HuH-7.5 (cell line): ENCODE measurements around the gene TCEAL2.
"Not testable (repeated sequence)": the region's sequence is repeated elsewhere in the genome, so short reads cannot be mapped to it uniquely, and the experiment has no call there.

Source experiments
- DNase-seq: peaks from one replicate; pipeline ENCODE4 v3.0.0; 2011; ENCODE audit warnings: low spot score

Gene TCEAL2

DNA sequence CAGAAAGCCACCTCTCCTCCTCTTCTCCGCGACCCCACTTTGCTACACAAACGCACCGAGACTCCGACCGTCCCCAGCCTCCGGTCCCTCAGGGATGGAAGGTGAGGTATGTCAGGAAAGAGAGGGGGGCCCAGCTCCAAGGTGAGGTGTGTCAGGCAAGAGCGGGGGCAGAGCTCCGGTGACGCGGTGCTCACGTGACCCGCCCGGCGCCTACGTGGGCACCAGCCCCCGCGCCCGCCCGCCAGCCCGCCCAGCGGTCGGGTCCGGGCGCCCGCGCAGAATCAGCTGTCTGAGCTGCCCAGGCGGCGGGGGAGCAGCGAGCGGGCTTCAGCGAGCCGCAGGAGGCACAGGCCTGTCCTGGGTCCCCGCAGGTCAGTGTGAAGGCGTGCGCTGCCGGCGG is at the start of gene TCEAL2:
TSS of gene TCEAL2 (plus strand) at position 244 of the 400 bp plus-strand sequence. CDS start 1,152 bp downstream, outside the sequence.
- DNase-seq, result not testable (repeated sequence)

DNA sequence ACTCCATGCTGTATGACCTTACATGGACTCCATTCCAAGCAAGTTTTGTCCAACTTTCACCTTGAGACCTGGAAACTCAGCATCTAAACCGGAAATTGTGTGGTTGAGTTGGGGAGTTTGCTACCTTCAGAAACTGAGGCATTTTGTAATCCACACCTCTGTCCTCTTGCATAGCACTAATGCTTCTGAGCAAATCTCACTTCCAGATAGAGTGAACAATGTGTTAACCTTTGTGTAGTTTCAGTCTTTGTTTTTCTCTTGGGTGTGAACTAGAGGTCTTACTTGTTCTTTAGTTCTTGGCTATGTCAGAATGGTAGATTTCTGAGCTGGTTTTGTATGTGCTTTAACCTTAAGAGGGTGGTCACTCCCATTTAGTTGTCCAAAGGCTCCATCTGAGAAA is 48.1 kb upstream of the TCEAL2 start:
- DNase-seq, result no peak

DNA sequence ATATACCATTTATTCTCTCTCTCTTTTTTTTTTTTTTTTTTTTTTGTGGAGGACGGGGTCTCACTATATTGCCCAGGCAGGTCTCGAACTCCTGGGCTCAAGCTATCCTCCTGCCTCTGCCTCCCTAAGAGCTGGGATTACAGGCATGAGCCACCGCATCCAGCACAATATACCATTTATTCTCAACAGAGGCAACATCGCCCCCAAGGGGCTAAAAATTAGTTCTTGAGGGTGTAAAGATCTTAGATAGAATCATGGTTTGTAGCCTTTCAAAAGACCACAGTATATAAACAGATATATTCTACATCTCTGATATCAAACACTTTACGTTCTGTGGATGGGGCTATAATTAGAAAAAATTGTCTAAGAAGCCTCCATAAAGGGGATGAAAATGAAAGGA is 39.8 kb upstream of the TCEAL2 start:
- DNase-seq, result no peak

DNA sequence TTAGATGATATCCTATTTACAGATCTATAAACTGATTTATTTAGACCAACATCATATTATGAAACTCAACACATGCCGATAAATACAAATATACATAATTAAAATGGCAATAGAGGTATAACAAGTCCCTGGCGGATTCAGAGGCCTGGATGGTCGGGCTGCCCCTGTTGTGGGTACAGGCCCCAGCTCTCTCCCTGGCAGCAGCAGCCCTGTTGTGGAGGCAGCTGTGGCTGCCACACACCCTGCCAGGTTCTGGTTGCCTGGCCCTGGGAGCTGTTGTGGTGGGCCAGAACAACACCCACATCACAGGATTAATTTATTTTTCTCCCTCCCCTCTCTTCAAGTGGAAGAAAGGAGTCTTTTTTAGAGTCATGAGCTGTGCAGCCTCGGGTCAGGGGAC is 12.1 kb upstream of the TCEAL2 start:
- no peak for DNase-seq

DNA sequence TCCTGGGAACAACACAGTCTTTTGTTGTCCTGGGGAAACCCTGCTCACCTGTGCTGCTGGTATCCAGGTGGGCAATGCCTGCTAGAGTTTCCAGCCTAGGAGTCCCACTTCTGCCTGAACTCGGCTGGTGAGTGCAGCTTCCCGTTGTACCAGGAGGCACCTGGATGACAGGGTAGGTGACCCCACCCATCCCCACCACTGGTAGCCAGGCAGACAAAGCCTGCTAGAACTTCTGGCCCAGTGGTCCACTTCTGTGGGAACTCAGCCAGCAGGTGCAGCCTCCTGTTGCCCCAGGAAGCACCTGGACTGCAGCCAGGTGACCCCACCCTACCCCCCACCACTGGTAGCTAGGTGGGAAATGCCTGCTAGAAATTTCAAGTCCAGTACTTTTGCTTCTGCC is 9.7 kb upstream of the TCEAL2 start:
- no peak for DNase-seq

DNA sequence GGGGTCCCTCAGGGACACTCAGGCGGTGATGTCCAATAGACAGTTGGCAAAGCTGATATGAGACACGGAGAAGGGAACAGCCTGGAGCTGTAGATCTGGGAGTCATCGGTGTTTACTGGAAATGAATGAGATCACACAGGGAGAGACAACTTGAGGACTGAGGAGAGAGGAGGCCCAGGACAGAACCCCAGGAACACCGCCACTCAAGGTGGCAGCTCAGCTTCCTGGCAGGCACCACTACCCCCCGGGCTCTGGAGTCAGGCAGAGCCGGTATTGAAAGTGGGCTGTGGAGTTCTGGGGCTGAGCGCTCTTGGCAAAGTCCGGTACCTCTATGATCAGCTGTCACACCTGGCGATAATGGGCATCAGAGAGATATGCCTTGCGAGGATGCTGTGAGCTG is 465 bp upstream of the TCEAL2 start:
- DNase-seq, result not testable (repeated sequence)

DNA sequence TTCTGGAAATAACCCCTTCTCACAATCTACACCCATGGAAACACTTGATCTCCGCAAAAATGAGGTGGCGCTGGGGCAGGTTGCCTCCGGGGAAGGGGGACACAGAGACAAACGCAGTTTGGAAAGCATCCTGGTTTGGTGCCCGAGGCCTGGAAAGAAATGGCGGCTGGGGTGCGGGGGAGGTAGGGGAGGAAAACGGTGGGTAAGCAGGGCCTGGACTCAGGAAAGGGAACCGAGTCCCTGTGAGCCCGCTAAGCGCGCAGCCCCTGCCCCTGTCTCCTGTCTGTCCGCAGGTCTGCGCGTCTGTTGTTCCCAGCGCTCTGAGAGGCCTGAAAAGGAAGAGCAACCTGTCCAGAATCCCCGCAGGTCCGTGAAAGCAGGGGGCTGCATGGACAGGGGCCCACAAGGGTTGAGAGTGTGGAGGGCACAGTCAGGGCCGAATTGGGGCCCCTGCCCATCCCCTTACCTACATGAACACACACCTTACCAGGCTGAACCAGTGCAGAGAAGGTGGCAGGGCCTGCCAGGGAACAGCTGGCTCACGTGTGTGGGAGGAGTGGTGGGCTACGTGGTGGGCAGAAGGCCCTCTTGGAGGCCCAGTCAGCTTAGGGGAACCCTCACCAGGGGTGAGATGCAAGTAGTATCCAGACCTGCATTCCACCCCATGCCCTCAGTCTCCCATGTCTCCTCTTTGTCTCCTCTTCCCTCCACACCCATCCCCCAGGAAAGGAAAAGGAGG is 770 bp downstream of the TCEAL2 start:
- not testable (repeated sequence) for DNase-seq

DNA sequence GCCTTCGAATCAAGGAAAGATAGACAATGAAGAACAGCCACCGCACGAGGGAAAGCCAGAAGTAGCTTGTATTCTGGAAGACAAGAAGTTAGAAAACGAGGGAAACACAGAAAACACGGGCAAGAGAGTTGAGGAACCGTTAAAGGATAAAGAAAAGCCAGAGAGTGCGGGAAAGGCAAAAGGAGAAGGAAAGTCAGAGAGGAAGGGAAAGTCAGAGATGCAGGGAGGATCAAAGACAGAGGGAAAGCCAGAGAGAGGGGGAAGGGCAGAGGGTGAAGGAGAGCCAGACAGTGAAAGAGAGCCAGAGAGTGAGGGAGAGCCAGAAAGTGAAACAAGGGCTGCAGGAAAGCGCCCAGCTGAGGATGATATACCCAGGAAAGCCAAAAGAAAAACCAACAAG is 1.4 kb downstream of the TCEAL2 start:
- DNase-seq, result no peak

DNA sequence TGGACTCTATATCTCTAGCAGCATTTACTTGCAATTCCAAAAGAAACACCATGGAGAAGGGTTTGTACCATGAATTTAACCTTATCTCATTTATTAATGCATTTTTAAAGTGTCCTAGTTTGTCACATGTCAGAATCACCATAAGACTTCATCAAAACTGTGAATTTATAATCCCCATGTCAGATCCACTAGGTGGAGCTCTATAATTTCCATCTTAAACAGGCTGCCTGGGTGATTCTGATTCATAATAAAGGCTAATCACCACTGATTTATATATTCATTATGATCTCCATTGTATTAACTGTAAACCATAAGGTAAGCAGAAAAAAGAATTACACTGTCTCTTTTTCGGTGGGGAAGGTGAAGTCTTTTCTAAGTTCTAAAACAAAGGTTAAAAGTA is 4.0 kb downstream of the TCEAL2 start:
- no peak for DNase-seq

DNA sequence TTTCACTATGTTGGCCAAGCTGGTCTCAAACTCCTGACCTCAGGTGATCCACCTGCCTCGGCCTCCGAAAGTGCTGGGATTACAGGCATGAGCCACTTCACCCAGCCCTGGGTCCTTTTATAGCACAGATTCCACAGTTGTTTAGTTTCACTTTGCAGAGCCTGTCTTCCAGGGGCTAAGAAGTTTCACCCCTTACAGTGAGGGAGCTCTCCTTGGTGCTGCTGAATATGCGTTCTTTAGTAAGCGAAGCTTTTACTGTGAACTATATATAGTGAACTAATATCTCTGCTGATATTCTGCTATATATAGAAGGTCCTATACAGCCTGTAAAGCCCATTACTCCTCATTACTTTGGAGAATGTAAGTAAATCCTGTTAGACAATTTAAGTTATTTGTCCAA is 12.6 kb downstream of the TCEAL2 start:
- DNase-seq, result no peak

DNA sequence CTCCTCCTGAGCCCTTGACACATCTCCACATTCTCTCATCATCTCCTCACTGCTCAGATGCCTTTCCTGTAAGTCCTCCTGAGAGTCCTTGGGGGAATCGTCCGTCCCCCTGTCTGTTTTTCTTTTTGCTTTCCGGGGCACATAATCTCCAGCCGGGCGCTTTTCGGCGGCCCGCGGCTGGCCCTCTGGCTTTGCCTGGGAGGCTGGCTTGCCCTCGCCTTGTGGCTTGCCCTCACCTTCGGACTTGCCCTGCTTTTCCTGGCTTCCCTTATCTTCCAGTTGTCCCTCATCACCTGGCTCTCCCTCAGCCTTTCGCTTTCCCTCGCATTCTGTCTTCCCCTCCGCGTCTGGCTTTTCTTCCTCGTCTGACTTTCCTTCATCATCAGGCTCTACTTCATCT is 15.4 kb downstream of the TCEAL2 start:
- not testable (repeated sequence) for DNase-seq

DNA sequence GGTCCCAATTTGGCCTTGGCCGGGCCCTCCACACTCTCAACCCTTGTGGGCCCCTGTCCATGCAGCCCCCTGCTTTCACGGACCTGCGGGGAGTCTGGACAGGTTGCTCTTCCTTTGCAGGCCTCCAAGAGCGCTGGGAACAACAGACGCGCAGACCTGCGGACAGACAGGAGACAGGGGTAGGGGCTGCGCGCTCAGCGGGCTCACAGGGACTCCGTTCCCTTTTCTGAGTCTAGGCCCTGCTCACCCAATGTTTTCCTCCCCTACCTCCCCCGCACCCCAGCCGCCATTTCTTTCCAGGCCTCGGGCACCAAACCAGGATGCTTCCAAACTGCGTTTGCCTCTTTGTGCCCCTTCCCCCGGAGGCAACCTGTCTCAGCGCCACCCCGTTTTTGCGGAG is 16.2 kb downstream of the TCEAL2 start:
- DNase-seq, result not testable (repeated sequence)

DNA sequence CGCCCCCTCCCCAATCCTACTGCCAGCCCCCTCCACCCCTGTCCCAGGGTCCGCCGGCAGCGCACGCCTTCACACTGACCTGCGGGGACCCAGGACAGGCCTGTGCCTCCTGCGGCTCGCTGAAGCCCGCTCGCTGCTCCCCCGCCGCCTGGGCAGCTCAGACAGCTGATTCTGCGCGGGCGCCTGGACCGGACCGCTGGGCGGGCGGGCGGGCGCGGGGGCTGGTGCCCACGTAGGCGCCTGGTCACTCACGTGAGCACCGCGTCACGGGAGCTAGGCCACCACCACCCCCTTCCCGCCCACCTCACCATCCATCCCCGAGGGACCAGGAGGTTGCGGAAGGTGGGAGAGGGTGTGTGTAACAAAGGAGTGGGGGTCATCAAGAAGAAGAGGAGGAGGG is 16.8 kb downstream of the TCEAL2 start, which contains the start of gene TCEAL6:
TSS of gene TCEAL6 (minus strand) at position 208 of the 400 bp plus-strand sequence.
- DNase-seq, result not testable (repeated sequence)

DNA sequence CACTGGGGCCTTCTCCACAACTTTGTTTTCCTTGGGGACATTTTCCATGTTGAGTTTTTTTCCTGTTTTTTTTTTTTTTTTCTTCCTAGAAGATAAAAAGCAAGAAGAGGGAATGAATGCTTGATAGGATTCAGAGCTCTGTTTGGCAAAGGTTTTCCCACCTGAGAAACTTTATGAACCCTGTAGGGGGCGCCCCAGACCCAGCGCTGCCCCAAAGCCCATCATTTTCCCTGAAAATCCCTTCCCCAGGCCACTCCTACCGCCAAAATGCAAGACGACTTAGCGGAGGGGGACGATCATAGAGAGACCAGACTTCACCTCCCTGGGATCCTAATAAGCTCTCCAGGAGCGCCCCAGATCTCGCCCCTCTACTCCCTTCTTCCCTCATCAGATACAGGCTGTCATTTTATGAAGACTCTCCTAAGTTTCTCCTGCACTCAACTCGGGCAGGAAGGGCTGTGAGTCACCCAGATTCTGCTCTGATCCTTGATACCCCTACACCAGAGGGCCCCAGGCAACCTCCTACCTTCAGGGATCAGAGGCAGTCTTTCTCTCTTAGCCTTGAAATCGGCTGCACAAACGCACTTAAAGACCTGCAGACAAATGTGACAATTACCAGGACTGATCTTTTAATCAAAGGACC is 28.9 kb downstream of the TCEAL2 start:
- DNase-seq, result no peak

DNA sequence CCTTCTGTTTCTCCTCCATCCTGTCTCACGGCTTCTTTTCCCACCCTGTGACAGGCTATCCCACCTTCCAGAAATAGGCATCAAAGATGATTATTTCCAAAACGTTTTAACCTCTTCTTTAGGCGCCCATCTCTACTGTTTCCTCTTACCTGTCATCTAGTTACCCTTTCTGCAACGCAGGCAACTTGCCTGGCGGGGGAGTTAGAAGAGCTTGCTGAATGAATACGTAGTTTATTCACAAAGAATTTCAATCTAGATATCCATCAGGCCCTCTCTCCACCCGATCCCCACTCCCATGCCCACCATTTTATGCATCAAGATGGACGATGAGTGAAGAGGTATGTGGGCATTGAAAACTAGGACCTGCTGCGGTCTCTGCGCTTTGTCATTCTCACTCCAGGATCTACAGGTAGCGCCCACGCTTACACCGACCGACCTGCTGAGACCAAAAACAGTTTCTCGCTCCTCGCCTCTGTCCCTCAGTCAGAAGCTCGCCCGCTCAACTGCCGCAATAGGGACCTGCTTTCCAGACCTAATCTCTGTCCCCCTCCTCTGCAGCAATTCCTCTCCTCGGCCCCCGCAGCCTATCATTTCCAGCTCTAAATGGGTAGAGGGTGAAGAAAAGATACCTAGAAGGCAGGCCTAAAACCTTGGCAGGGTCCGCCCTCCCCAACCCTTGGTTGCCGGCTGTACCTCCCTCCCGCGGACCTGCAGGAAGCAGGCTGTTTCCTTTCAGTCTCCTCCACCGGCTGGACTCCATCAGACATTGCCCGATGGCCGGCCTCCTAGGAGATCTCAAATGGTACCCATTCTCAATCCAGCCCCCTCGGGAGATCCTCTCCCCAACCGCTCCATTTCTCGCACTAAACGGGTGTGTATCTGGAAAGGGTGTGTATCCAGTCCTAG is 29.7 kb downstream of the TCEAL2 start:
- no peak for DNase-seq

DNA sequence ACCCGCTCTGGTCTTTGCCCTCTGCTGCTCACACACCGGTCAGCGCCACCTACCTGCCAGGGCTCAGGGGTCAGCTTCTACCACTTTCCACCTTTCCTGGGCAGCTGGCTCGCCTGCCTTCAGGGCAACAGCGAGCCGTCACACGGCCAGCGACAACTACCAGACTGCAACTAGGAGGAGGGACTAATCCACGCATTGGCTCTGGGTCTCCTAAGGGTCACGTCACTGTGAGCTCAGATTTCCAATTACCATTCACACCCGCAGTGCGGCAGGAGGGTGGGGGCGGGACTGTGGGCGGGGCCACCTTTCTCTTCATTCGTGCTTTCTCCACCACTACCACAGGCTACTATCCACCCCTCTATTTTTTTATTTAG is 30.3 kb downstream of the TCEAL2 start, which contains the start of gene BEX5:
TSS of gene BEX5 (minus strand) at position 172 of the 374 bp plus-strand sequence. CDS start 1,712 bp downstream, outside the sequence.
- peak; percentile 8 for DNase-seq
